ENCODE data around the gene SLC25A42. TPM values are rescaled to one million over a fixed set of nuclear protein-coding genes. Genes with fewer than 3 reads are reported as not detected.

SLC25A42 gene
- total and polyA plus RNA-seq, 7 donors, result 2.4 to 9.5 (median 7.8) TPM

GRCh38 chr19:19059837-19060611, 3.8 kb upstream of the SLC25A42 start:
- TF ChIP-seq POLR2AphosphoS5 (IDR thresholded peaks at IDR 0.05) (no peak), EP300 (IDR thresholded peaks at IDR 0.05) (no peak), POLR2A (IDR thresholded peaks at IDR 0.05) (no peak)
- TF ChIP-seq, protein P1, sequence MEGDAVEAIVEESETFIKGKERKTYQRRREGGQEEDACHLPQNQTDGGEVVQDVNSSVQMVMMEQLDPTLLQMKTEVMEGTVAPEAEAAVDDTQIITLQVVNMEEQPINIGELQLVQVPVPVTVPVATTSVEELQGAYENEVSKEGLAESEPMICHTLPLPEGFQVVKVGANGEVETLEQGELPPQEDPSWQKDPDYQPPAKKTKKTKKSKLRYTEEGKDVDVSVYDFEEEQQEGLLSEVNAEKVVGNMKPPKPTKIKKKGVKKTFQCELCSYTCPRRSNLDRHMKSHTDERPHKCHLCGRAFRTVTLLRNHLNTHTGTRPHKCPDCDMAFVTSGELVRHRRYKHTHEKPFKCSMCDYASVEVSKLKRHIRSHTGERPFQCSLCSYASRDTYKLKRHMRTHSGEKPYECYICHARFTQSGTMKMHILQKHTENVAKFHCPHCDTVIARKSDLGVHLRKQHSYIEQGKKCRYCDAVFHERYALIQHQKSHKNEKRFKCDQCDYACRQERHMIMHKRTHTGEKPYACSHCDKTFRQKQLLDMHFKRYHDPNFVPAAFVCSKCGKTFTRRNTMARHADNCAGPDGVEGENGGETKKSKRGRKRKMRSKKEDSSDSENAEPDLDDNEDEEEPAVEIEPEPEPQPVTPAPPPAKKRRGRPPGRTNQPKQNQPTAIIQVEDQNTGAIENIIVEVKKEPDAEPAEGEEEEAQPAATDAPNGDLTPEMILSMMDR (IDR thresholded peaks at IDR 0.05), result no peak
- H3K4me1 ChIP-seq, result peaks cover 0 to 19% (median 16%) of the 10 kb centered on the region in 4 donors
- intact Hi-C loops (cut with DNase I), result loop anchor here (5.0 to 10.0 kb wide), 2 partner anchors 132 to 605 kb away; partner anchors contain the start of genes ATP13A1, BORCS8, RFXANK and ZNF101
- H3K9me3 ChIP-seq, result no peaks in the 10 kb centered on the region
- WGBS, 2 donors, result 86 to 88% methylated on average over 12 of the region's 12 CpGs
- H3K4me3 ChIP-seq, result no peak overlapping the region
- no peak for DNase-seq
- H3K36me3 ChIP-seq, result peaks cover 0 to 31% (median 14%) of the 10 kb centered on the region in 4 donors
- H3K27me3 ChIP-seq, result no peaks in the 10 kb centered on the region
- no peak overlapping the region for H3K27ac ChIP-seq

GRCh38 chr19:19061506-19061905, 2.3 kb upstream of the SLC25A42 start:
- H3K27me3 ChIP-seq, result no peaks in the 10 kb centered on the region
- intact Hi-C loops (cut with DNase I), result loop anchor here (5.0 to 10.0 kb wide), 2 partner anchors 131 to 603 kb away; partner anchors contain the start of genes ATP13A1, BORCS8, RFXANK and ZNF101
- no peak for DNase-seq
- H3K36me3 ChIP-seq, result peaks cover 0 to 18% (median 6%) of the 10 kb centered on the region in 4 donors
- no peak overlapping the region for H3K27ac ChIP-seq
- H3K4me1 ChIP-seq, result peaks cover 0 to 28% (median 21%) of the 10 kb centered on the region in 4 donors
- TF ChIP-seq POLR2AphosphoS5 (IDR thresholded peaks at IDR 0.05) (no peak), POLR2A (IDR thresholded peaks at IDR 0.05) (no peak), EP300 (IDR thresholded peaks at IDR 0.05) (no peak)
- TF ChIP-seq, protein P1 (IDR thresholded peaks at IDR 0.05), result no peak
- H3K4me3 ChIP-seq, result no peak overlapping the region
- 48 to 80% methylated on average over 8 of the region's 8 CpGs for WGBS, 2 donors
- no peaks in the 10 kb centered on the region for H3K9me3 ChIP-seq

DNA sequence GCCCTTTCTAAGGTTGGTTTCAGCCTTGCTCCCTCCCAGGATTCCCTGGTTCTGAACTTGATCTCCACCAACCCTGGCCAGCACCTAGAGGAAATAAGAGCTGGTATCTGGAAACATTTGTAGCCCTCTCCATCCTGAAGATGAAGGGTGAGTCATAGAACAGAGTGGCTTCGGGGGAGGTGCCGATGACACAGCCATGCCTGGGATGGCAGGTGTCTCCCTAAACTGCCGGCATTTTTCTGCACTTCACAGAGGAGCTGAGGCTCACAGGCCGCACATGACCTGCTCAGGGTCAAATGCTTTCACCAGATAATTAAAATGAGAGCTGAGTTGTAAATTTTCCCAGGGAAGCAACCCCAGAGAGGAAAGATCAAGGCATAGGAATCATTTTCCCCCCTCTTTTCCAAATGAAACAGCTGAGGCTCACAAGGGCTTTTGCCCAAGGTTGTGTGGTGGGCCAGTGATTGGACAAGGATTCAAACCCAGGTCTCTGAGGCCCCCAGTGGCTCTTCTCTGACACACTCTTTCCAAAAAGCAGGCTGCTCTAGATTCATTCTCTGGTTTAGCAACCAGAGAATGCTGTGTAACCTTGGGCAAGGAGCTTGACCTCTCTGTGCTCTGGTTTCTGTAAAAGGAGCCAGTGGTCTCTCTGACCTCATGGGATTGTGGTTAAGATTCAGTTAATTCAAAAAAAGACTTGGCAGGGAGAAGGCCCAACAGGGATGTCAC, 1.2 kb upstream of the SLC25A42 start:
- TF ChIP-seq, protein P1 (IDR thresholded peaks at IDR 0.05), result no peak
- no peaks in the 10 kb centered on the region for H3K9me3 ChIP-seq
- 78 to 90% methylated on average over 4 of the region's 4 CpGs for WGBS, 2 donors
- H3K4me3 ChIP-seq, result peak overlapping the region; percentile 34 to 93 (median 92)
- peaks cover 0 to 28% (median 21%) of the 10 kb centered on the region in 4 donors for H3K4me1 ChIP-seq
- intact Hi-C loops (cut with DNase I), result loop anchor here (2.0 to 10.0 kb wide), 4 partner anchors 30 to 602 kb away; partner anchors contain the start of genes ARMC6, ATP13A1, BORCS8 and RFXANK
- H3K27ac ChIP-seq, result peak overlapping the region; percentile 72 to 89 (median 86)
- no peak for DNase-seq
- H3K27me3 ChIP-seq, result no peaks in the 10 kb centered on the region
- peaks cover 0 to 7% (median 1%) of the 10 kb centered on the region in 4 donors for H3K36me3 ChIP-seq

GRCh38 chr19:19064098-19064722, 416 bp downstream of the SLC25A42 start:
- 1% methylated on average over 29 of the region's 29 CpGs for WGBS, 2 donors
- Histone ChIP-seq H3K4me1 (peaks cover 0 to 31% (median 21%) of the 10 kb centered on the region in 4 donors), H3K4me3 (peak overlapping the region; percentile 64 to 93 (median 92)), H3K9me3 (no peaks in the 10 kb centered on the region), H3K27me3 (no peaks in the 10 kb centered on the region), H3K36me3 (no peaks in the 10 kb centered on the region), H3K27ac (peak overlapping the region; percentile 79 to 90 (median 88))
- TF ChIP-seq EP300 (IDR thresholded peaks at IDR 0.05) (no peak), POLR2A (IDR thresholded peaks at IDR 0.05) (no peak), POLR2AphosphoS5 (IDR thresholded peaks at IDR 0.05) (no peak)
- TF ChIP-seq, protein P1 (IDR thresholded peaks at IDR 0.05), result no peak
- intact Hi-C loops (cut with DNase I), result loop anchor here (5.0 to 10.0 kb wide), 2 partner anchors 128 to 601 kb away; partner anchors contain the start of genes ATP13A1, BORCS8, RFXANK and ZNF101
- no peak for DNase-seq
